ENCODE measurements around the gene NTM.

Gene NTM

GRCh38 chr11:131773626-131774025 lies 403.2 kb downstream of the NTM start:
- Histone ChIP-seq H3K9ac (ENCODE audit: low read length) (no peak overlapping the region), H3K4me2 (ENCODE audit: low read length) (no peak overlapping the region), H3K79me2 (ENCODE audit: insufficient read depth, low read length) (no peaks in the 10 kb centered on the region), H3K27ac (ENCODE audit: low read depth, low read length, poor library complexity, severe bottlenecking) (no peak overlapping the region), H3K4me1 (ENCODE audit: insufficient read depth, low read length, severe bottlenecking) (no peaks in the 10 kb centered on the region), H3K9me3 (ENCODE audit: low read length) (no peaks in the 10 kb centered on the region), H2AFZ (ENCODE audit: low read length) (no peak overlapping the region), H3F3A (ENCODE audit: insufficient read depth, low read length) (no peaks in the 10 kb centered on the region), H3K4me3 (ENCODE audit: low read depth, low read length, poor library complexity, severe bottlenecking) (no peak overlapping the region), H3K27me3 (ENCODE audit: insufficient read depth, low read length) (no peaks in the 10 kb centered on the region), H3K36me3 (ENCODE audit: insufficient read depth, low read length) (no peaks in the 10 kb centered on the region), H3K9me2 (ENCODE audit: low read depth, low read length) (no peaks in the 10 kb centered on the region), H4K20me1 (ENCODE audit: insufficient read depth, low read length) (no peaks in the 10 kb centered on the region)
- TF ChIP-seq EZH2 (IDR thresholded peaks at IDR 0.05; ENCODE audit: borderline replicate concordance, low read length) (no peak), CTCF (IDR thresholded peaks at IDR 0.05; ENCODE audit: low read length) (no peak)

- Histone ChIP-seq H3K9ac (ENCODE audit: low read length) (no peak overlapping the region), H3K9me3 (ENCODE audit: low read length) (no peaks in the 10 kb centered on the region), H3K79me2 (ENCODE audit: insufficient read depth, low read length) (no peaks in the 10 kb centered on the region), H3K27ac (ENCODE audit: low read depth, low read length, poor library complexity, severe bottlenecking) (no peak overlapping the region), H3K4me2 (ENCODE audit: low read length) (no peak overlapping the region), H3K9me2 (ENCODE audit: low read depth, low read length) (no peaks in the 10 kb centered on the region), H3K4me1 (ENCODE audit: insufficient read depth, low read length, severe bottlenecking) (no peaks in the 10 kb centered on the region), H3F3A (ENCODE audit: insufficient read depth, low read length) (no peaks in the 10 kb centered on the region), H3K4me3 (ENCODE audit: low read depth, low read length, poor library complexity, severe bottlenecking) (no peak overlapping the region), H4K20me1 (ENCODE audit: insufficient read depth, low read length) (no peaks in the 10 kb centered on the region), H3K27me3 (ENCODE audit: insufficient read depth, low read length) (no peaks in the 10 kb centered on the region), H3K36me3 (ENCODE audit: insufficient read depth, low read length) (no peaks in the 10 kb centered on the region), H2AFZ (ENCODE audit: low read length) (no peak overlapping the region)
- TF ChIP-seq CTCF (IDR thresholded peaks at IDR 0.05; ENCODE audit: low read length) = no peak
- no peak for TF ChIP-seq EZH2 (IDR thresholded peaks at IDR 0.05; ENCODE audit: borderline replicate concordance, low read length)
These were observed 405.8 kb downstream of the NTM start for GRCh38 chr11:131776211-131776610.

GRCh38 chr11:131785801-131786200 lies 415.4 kb downstream of the NTM start:
- no peak overlapping the region for H2AFZ ChIP-seq (ENCODE audit: low read length)
- no peaks in the 10 kb centered on the region for H3K79me2 ChIP-seq (ENCODE audit: insufficient read depth, low read length)
- no peaks in the 10 kb centered on the region for H3K27me3 ChIP-seq (ENCODE audit: insufficient read depth, low read length)
- H3K9me3 ChIP-seq (ENCODE audit: low read length) = no peaks in the 10 kb centered on the region
- no peaks in the 10 kb centered on the region for H3K36me3 ChIP-seq (ENCODE audit: insufficient read depth, low read length)
- no peaks in the 10 kb centered on the region for H3K4me1 ChIP-seq (ENCODE audit: insufficient read depth, low read length, severe bottlenecking)
- no peak overlapping the region for H3K4me3 ChIP-seq (ENCODE audit: low read depth, low read length, poor library complexity, severe bottlenecking)
- H3K27ac ChIP-seq (ENCODE audit: low read depth, low read length, poor library complexity, severe bottlenecking) = no peak overlapping the region
- no peaks in the 10 kb centered on the region for H3F3A ChIP-seq (ENCODE audit: insufficient read depth, low read length)
- H3K4me2 ChIP-seq (ENCODE audit: low read length) = no peak overlapping the region
- no peak for TF ChIP-seq EZH2 (IDR thresholded peaks at IDR 0.05; ENCODE audit: borderline replicate concordance, low read length)
- no peak for TF ChIP-seq CTCF (IDR thresholded peaks at IDR 0.05; ENCODE audit: low read length)
- H4K20me1 ChIP-seq (ENCODE audit: insufficient read depth, low read length) = no peaks in the 10 kb centered on the region
- H3K9ac ChIP-seq (ENCODE audit: low read length) = no peak overlapping the region
- H3K9me2 ChIP-seq (ENCODE audit: low read depth, low read length) = no peaks in the 10 kb centered on the region

Measured in OCI-LY1 (cell line).